SK-N-SH treated with all-trans-retinoic acid at 6 μM for 48 hours (cell line): ENCODE data around the gene RTN4IP1.
A peak's percentile ranks its signal among the peaks of the same experiment; 100 is the strongest.
"Not testable (repeated sequence)": the region's sequence is repeated elsewhere in the genome, so short reads cannot be mapped to it uniquely, and the experiment has no call there.

Experiments used
- ATAC-seq: fragments of 200-7000 bp; cut with Tn5 transposase; 3 replicates; pipeline ENCODE4 v1.9.1; 2020; ENCODE audit warnings: mild to moderate bottlenecking, moderate library complexity
- ARNTL ChIP-seq: fragments of 450-650 bp; formaldehyde crosslinking; IDR thresholded peaks from 2 replicates; pipeline ENCODE4 v1.5.0; 2020; ENCODE audit warnings: low read depth, mild to moderate bottlenecking, moderate library complexity, borderline replicate concordance
- BACH2 ChIP-seq: fragments of 250-450 bp; sonication (Bioruptor Pico); IDR thresholded peaks from 2 replicates; pipeline ENCODE4 v1.9.0; 2021; ENCODE audit warnings: mild to moderate bottlenecking, borderline replicate concordance
- CSDC2 ChIP-seq: fragments of 250-450 bp; sonication (Bioruptor Pico); IDR thresholded peaks from 2 replicates; pipeline ENCODE4 v1.5.0; 2020; ENCODE audit warnings: mild to moderate bottlenecking, moderate library complexity
- GLIS3 ChIP-seq: fragments of 250-450 bp; sonication (Bioruptor Pico); IDR thresholded peaks from 2 replicates; pipeline ENCODE4 v1.5.0; 2020; ENCODE audit warnings: mild to moderate bottlenecking, moderate library complexity
- ISL1 ChIP-seq: fragments of 250-450 bp; sonication (Bioruptor Pico); IDR thresholded peaks from 2 replicates; pipeline ENCODE4 v2.1.2; 2022; ENCODE audit warnings: mild to moderate bottlenecking, moderate library complexity
- OSR1 ChIP-seq: fragments of 250-450 bp; sonication (Bioruptor Pico); IDR thresholded peaks from 2 replicates; pipeline ENCODE4 v1.8.0; 2022; ENCODE audit warnings: moderate library complexity, mild to moderate bottlenecking, inconsistent platforms
- POU6F1 ChIP-seq: fragments of 250-450 bp; sonication (Bioruptor Pico); IDR thresholded peaks from 2 replicates; pipeline ENCODE4 v1.8.0; 2021; ENCODE audit warnings: low read depth, mild to moderate bottlenecking, moderate library complexity, borderline replicate concordance
- PPARA ChIP-seq: fragments of 250-450 bp; sonication (Bioruptor Pico); IDR thresholded peaks from 2 replicates; pipeline ENCODE4 v1.5.0; 2020; ENCODE audit warnings: mild to moderate bottlenecking, borderline replicate concordance
- RARB ChIP-seq: fragments of 250-450 bp; sonication (Bioruptor Pico); IDR thresholded peaks from 2 replicates; pipeline ENCODE4 v1.8.0; 2021; ENCODE audit warnings: mild to moderate bottlenecking, moderate library complexity
- SNAI2 ChIP-seq: fragments of 250-450 bp; sonication (Bioruptor Pico); IDR thresholded peaks from 2 replicates; pipeline ENCODE4 v1.5.0; 2020; ENCODE audit warnings: mild to moderate bottlenecking, moderate library complexity
- TCF4 ChIP-seq: fragments of 250-450 bp; sonication (Bioruptor Pico); IDR thresholded peaks from 2 replicates; pipeline ENCODE4 v1.8.0; 2021; ENCODE audit warnings: mild to moderate bottlenecking, moderate library complexity, borderline replicate concordance
- TSHZ2 ChIP-seq: fragments of 250-450 bp; sonication (Bioruptor Pico); IDR thresholded peaks from 2 replicates; pipeline ENCODE4 v1.5.0; 2020; ENCODE audit warnings: mild to moderate bottlenecking, moderate library complexity
- ZC3H10 ChIP-seq: fragments of 250-450 bp; sonication (Bioruptor Pico); IDR thresholded peaks from 2 replicates; pipeline ENCODE4 v1.5.1; 2021; ENCODE audit warnings: mild to moderate bottlenecking, moderate library complexity
- ZFP3 ChIP-seq: fragments of 250-450 bp; sonication (Bioruptor Pico); IDR thresholded peaks from 2 replicates; pipeline ENCODE4 v1.5.0; 2020; ENCODE audit warnings: mild to moderate bottlenecking, moderate library complexity
- ZFP30 ChIP-seq: fragments of 450-650 bp; formaldehyde crosslinking; IDR thresholded peaks from 2 replicates; pipeline ENCODE4 v1.5.0; 2022; ENCODE audit warnings: mild to moderate bottlenecking, moderate library complexity
- ZNF565 ChIP-seq: fragments of 450-650 bp; formaldehyde crosslinking; conservative IDR thresholded peaks from 2 replicates; pipeline ENCODE4 v1.5.0; 2020; ENCODE audit warnings: low read depth, mild to moderate bottlenecking, moderate library complexity
- ZNF70 ChIP-seq: fragments of 450-650 bp; formaldehyde crosslinking; IDR thresholded peaks from 2 replicates; pipeline ENCODE4 v1.5.0; 2020; ENCODE audit warnings: mild to moderate bottlenecking, moderate library complexity
- ZNF8 ChIP-seq: fragments of 450-650 bp; formaldehyde crosslinking; IDR thresholded peaks from 2 replicates; pipeline ENCODE4 v1.5.0; 2020; ENCODE audit warnings: mild to moderate bottlenecking, moderate library complexity
- TF ChIP-seq, protein P1 (sequence below): fragments of 250-450 bp; sonication (Bioruptor Pico); IDR thresholded peaks from 2 replicates; pipeline ENCODE4 v1.5.1; 2021; ENCODE audit warnings: mild to moderate bottlenecking, moderate library complexity
- TF ChIP-seq, protein P2 (sequence below): fragments of 250-450 bp; sonication (Bioruptor Pico); IDR thresholded peaks from 2 replicates; pipeline ENCODE4 v1.8.0; 2020; ENCODE audit warnings: mild to moderate bottlenecking, moderate library complexity, borderline replicate concordance
- TF ChIP-seq, protein P3 (sequence below): fragments of 250-450 bp; sonication (Bioruptor Pico); IDR thresholded peaks from 2 replicates; pipeline ENCODE4 v1.5.1; 2020; ENCODE audit warnings: low read depth, mild to moderate bottlenecking, moderate library complexity

The RTN4IP1 gene

GRCh38 chr6:106629859-106630163, 513 bp upstream of the RTN4IP1 start:
- no peak for TF ChIP-seq RARB
- TF ChIP-seq ZNF565 = no peak
- no peak for TF ChIP-seq OSR1
- no peak for TF ChIP-seq GLIS3 (CRISPR knock-in tag)
- TF ChIP-seq ZNF8 = no peak
- TF ChIP-seq, protein P1, sequence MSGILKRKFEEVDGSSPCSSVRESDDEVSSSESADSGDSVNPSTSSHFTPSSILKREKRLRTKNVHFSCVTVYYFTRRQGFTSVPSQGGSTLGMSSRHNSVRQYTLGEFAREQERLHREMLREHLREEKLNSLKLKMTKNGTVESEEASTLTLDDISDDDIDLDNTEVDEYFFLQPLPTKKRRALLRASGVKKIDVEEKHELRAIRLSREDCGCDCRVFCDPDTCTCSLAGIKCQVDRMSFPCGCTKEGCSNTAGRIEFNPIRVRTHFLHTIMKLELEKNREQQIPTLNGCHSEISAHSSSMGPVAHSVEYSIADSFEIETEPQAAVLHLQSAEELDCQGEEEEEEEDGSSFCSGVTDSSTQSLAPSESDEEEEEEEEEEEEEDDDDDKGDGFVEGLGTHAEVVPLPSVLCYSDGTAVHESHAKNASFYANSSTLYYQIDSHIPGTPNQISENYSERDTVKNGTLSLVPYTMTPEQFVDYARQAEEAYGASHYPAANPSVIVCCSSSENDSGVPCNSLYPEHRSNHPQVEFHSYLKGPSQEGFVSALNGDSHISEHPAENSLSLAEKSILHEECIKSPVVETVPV (CRISPR knock-in tag) = no peak
- TF ChIP-seq, protein P2, sequence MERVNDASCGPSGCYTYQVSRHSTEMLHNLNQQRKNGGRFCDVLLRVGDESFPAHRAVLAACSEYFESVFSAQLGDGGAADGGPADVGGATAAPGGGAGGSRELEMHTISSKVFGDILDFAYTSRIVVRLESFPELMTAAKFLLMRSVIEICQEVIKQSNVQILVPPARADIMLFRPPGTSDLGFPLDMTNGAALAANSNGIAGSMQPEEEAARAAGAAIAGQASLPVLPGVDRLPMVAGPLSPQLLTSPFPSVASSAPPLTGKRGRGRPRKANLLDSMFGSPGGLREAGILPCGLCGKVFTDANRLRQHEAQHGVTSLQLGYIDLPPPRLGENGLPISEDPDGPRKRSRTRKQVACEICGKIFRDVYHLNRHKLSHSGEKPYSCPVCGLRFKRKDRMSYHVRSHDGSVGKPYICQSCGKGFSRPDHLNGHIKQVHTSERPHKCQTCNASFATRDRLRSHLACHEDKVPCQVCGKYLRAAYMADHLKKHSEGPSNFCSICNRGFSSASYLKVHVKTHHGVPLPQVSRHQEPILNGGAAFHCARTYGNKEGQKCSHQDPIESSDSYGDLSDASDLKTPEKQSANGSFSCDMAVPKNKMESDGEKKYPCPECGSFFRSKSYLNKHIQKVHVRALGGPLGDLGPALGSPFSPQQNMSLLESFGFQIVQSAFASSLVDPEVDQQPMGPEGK (CRISPR knock-in tag) = no peak
- TF ChIP-seq ARNTL = no peak
- TF ChIP-seq BACH2 (CRISPR knock-in tag) = no peak
- TF ChIP-seq POU6F1 (CRISPR knock-in tag) = no peak
- no peak for TF ChIP-seq ZFP30 (CRISPR knock-in tag)
- TF ChIP-seq, protein P3, sequence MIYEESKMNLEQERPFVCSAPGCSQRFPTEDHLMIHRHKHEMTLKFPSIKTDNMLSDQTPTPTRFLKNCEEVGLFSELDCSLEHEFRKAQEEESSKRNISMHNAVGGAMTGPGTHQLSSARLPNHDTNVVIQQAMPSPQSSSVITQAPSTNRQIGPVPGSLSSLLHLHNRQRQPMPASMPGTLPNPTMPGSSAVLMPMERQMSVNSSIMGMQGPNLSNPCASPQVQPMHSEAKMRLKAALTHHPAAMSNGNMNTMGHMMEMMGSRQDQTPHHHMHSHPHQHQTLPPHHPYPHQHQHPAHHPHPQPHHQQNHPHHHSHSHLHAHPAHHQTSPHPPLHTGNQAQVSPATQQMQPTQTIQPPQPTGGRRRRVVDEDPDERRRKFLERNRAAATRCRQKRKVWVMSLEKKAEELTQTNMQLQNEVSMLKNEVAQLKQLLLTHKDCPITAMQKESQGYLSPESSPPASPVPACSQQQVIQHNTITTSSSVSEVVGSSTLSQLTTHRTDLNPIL (CRISPR knock-in tag) = no peak
- TF ChIP-seq CSDC2 (CRISPR knock-in tag) = no peak
- no peak for TF ChIP-seq ZC3H10 (CRISPR knock-in tag)
- TF ChIP-seq ISL1 (CRISPR knock-in tag) = no peak
- TF ChIP-seq ZNF70 (CRISPR knock-in tag) = no peak
- no peak for TF ChIP-seq SNAI2
- no peak for TF ChIP-seq TSHZ2 (CRISPR knock-in tag)
- no peak for ATAC-seq

- no peak for TF ChIP-seq ARNTL
- TF ChIP-seq, all 23 proteins: peak for 0
- ATAC-seq = peak; percentile 50
Measured at GRCh38 chr6:106628658-106629102, 618 bp downstream of the RTN4IP1 start.

DNA sequence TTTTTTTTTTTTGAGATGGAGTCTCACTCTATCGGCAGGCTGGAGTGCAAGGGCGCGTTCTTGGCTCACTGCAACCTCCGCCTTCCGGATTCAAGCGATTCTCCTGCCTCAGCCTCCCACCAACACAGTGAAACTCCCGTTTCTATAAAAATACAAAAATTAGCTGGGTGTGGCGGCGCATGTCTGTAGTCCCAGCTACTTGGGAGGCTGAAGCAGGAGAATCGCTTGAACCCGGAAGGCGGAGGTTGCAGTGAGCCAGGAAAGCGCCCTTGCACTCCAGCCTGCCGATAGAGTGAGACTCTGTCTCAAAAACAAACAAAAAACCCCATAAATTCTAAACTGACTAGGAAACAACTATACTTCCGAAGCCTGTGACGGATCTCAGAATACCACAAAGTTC, 1.5 kb downstream of the RTN4IP1 start:
- ATAC-seq = not testable (repeated sequence)

- ATAC-seq = no peak
- TF ChIP-seq ZNF70 (CRISPR knock-in tag) (no peak), TCF4 (CRISPR knock-in tag) (no peak), ZC3H10 (CRISPR knock-in tag) (no peak), RARB (no peak), ZFP30 (CRISPR knock-in tag) (no peak), CSDC2 (CRISPR knock-in tag) (no peak), SNAI2 (no peak), ZNF565 (no peak), ZFP3 (no peak), PPARA (no peak)
- TF ChIP-seq, protein P2 (CRISPR knock-in tag) = no peak
- TF ChIP-seq, protein P1 (CRISPR knock-in tag) = no peak
Measured at GRCh38 chr6:106626485-106626884, 2.8 kb downstream of the RTN4IP1 start.
